ENCODE data around the gene JAKMIP1.
"Not testable (repeated sequence)": the region's sequence is repeated elsewhere in the genome, so short reads cannot be mapped to it uniquely, and the experiment has no call there.

The JAKMIP1 gene

GRCh38 chr4:6002492-6002833 is 197.9 kb downstream of the JAKMIP1 start:
- DNase-seq = no peak

DNA sequence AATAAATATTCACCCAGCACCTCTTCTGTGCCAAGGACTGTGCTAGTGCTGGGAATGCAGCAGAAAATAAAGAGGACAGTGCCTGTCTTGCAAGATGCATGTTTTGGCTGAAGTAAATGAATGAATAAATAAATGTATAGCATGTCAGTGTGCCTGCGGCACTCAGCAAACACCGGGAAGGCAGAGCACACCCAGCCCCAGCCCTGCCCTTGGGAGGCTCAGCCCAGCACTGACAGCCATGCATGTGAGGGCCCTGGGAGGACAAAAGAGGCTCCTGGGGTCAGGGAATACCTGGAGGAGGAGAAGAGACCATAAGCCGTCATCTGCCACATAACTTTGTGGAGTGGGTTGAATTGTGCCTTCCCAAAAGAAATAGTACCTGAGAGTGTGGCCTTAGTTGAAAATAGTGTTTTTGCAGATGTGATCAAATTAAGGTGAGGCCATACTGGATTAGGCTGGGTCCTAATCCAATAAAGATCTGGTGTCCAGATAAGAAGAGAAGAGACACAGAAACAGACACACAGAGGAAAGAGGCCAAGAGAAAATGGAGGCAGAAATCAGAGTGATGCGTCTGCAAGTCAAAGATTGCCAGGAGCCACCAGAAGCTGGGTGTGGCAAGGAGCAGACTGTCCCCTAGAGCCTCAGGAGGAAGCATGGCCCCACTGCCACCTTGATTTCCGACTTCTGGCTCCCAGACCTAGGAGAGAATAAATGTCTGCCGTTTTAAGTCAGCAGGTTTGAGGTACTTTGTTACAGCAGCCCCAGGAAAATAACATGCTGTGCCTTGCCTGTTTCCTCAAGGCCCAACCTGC is 198.5 kb downstream of the JAKMIP1 start:
- no peak for DNase-seq

- DNase-seq = no peak
These were observed 200.5 kb downstream of the JAKMIP1 start for GRCh38 chr4:5999830-6000365.

GRCh38 chr4:5999356-5999755 is 201.0 kb downstream of the JAKMIP1 start:
- no peak for DNase-seq

DNA sequence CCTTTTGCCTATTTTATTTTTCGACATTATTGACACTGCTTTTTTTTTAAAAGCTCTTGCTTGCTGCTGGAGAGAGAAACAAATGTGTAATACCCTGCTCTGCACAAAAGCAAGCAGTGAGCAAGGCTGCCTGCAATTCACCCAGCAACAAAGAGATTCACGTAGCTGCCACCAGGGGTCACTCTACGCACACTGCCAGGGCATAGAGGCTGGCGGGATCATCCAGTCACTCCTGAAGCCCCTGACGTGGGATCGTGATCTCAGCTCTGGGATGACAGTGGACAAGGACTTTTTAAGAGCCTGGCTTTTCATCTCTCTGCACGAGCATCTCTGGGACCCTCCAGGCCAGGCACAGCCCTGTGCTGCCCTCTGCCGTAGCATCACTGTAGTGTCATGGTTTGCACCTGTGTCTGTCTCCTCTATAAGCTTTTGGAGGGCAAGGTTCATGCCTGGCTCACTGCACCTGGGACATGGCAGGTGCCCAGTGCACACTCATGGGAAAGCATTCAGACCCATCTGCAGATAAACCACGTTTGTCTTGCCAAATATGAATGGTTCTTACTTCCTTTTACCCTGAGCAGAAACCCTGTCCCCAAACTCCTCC is 201.9 kb downstream of the JAKMIP1 start:
- DNase-seq = peak; percentile 46

DNA sequence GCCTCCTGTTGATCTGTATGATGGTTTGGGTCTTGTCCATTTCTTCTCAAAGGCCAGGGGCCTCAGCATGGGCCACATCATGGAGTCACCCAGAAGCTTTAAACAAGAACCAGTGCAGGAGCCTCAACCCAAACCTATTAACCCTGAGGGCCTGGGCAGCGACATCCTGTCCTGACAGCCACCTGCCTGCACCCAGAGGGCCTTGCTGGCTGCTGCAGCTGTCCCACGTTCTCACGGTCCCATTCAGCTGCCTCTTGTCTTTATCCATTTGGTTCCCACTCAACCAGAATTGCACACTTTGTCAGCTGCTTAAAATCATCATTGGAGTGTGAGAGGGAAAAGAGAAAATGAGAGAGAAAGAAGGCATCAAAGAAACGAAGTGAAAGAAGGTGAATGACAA is 203.7 kb downstream of the JAKMIP1 start:
- no peak for DNase-seq

GRCh38 chr4:5995901-5996623 is 204.3 kb downstream of the JAKMIP1 start:
- no peak for DNase-seq

DNA sequence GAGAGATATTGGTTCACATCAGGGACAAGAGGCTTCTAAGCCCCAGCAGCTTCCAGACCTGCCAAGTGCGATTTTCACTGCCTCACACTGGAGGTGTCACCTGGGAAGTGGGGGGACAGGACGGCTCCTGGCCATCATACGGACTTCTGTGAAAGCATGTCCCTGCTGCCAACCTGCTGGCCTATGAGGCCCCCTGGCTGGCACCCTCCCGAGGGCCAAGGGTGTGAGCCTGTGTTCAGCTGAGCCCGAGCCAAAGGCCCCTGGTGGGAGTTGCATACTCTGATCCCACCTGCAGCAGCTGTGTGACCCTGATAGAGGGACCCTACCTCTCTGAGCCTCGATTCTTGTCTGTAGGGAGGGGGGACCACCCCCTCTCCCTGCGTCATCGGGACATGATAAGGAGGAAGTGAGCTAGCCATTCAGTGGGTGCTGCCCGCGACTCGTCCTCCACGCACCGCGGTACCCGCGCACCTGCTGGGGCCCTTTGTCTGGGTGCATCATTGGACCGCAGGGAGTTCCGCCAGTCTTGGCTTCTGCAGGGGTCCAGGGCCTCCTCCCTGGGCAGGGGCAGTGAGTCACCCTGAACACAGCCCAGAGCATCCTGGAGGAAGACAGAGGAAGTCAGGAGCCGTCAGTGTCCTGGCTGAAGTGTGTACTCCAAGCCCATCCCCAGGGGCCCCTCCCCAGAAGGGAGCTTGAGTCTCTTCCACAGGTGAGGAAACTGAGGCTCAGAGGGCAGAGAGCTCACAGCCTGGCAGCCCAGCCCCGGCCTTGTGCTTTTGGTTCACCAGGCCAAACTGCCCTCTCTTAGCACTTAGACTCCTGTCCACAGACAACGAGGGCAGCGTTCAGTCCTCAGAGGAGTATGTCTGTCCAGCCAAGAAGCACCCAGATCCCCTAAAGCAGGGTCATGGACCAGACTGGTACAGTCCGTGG is 206.2 kb downstream of the JAKMIP1 start:
- DNase-seq = no peak

DNA sequence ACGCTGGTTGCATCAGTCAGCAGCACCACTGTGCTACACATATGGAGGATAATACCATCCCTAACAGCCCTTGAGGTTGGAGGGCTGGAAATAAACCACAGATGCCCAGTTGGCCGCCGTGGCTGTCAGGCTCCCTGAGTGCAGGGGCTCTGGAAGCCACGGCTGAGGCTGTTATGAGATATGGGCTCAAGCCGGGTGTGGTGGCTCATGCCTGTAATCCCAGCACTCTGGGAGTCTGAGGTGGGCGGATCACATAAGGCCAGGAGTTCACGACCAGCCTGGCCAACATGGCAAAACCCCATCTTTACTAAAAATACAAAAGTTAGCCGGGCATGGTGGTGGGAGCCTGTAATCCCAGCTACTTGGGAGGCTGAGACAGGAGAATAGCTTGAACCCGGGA is 207.0 kb downstream of the JAKMIP1 start:
- DNase-seq = not testable (repeated sequence)

DNA sequence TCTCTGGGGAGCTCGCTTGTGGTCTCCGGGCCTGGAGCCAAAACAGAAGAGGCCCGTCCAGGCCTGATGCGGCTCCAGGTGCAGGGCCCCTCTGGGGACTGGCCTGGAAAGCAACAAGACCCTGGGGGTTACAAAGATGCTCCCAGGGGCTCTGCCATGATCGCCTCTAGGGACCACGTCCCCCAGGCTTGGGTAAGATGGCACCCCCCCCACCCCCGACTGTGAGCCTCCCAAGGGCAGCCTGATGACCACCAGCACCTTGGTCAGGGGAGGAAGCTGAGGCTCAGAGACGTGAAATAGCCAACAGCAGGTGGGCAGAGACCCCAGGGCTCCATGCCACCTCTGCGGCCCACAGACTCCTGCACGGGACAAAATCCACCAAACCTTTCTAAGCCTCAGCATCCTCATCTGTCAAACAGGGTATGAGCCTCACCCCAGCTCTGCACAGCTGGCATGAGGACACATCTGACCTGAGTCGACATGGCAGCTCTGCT is 207.5 kb downstream of the JAKMIP1 start:
- no peak for DNase-seq

DNA sequence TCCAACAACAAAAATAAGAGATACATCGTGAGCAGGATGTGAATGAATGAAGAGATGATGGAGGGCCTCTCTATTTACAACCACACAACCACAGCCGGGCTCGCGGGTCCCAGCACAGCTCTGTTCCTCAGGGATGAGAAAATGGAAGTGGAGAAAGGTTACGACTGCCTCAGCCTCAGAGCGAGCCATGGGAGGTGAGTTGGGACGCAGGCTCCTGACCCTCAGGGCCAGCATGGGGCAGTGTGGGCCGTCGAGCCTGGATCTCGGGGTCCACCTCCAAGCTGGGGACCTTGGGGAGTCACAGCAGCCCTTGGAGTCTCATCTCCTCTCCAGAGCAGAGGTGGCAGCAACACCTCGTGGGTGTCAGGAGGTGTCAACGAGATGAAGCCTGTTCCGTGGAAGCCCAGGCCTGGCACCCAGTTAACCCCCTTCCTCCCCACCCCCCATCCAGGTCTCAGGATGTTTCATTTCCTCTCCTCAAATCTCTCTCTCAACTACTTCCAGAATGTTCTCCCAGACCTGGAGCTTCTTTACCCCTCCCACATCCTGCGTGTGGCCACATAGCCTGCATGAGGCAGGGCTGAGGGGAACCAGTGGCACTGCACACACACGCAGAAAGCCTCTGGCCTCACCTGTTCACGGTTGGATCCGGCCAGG is 208.1 kb downstream of the JAKMIP1 start:
- DNase-seq = no peak

DNA sequence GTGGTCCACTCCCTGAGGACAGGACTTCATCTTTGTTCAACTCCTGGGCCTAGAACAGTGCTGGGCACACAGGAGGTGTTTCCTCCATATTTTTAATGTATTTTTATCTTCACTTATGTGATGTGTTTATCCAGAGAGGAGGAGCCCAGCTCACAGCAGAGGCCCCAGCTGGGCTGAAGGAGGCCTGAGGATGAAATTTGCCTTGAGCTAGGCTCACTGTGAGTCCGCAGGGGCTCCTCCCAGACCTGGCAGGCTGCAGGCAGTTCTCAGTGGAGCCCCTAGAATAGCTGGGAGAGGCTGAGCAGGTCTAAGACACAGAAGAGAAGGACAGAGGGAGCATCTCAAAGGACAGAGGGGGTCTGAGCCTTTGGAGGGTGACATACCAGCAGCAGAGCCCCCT is 208.9 kb downstream of the JAKMIP1 start:
- no peak for DNase-seq

DNA sequence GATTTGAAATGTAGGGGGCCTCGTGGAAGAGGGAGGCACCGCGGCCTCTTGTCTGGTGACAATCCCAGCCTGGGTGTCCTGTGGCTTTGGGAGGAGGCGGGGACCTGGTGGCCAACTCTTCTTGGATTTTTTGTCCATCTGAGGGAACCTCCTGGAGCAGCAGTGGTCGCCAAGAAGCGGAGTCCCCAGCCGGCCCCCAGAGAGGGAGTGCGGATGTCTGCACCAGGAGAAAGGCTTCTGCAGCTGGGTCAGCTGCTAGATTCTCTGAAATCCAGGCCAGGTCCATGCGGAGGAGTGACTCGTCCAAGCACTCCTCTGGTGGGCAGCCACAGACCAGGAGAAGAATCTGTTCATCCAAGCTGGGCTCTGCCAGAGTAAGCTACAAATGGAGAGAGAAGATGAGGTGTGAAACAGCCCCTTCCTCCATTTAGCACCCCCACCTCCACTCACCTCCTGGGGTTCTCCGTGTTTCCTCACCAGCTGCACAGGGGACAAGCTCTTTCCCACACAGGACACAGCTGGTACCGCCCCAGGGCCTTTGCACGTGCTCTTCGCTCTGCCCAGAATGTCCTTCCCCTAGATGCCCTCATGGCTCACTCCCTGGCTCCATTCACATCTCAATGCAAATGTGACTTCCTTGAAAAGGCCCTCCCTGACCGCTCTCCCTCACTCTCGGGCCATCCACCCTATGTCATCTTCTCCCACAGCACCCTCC is 209.7 kb downstream of the JAKMIP1 start:
- no peak for DNase-seq

GRCh38 chr4:5989236-5990225 is 210.8 kb downstream of the JAKMIP1 start:
- no peak for DNase-seq

DNA sequence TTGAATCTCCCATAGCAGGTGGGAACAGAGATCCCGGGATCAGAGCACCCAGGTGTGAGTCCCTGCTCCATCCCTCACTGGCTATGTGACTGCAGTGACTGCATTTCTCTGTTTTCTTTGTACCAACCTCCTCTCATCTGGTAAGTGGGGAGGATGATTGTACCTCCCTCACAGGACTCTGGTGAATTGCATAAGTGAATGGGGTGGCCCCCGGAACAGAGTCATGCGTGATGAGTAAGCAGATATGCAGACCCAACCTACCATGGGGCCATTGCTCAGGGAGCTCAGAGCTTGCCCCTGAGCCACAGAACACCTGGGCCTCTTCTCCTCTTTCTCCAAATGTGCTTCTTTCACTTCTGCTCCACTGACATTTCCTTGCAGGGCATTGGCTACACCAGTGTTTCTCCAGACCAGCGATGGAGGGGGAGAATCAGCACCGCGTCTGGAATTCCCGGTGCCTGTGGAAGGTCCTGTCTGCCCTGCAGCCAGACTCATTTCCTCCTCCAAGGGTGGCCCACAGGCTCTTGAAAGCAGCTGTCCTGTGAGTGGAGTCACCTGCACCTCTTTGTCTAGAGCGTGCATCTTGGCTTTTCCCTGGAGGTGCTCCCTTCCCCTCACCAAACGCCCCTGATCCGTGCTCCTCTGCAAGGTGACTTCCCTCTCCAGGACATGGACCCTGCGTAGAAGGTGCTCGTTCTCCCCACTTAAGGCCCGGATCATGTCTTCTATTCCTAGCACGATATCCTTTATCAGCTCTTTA is 212.1 kb downstream of the JAKMIP1 start:
- DNase-seq = no peak

DNA sequence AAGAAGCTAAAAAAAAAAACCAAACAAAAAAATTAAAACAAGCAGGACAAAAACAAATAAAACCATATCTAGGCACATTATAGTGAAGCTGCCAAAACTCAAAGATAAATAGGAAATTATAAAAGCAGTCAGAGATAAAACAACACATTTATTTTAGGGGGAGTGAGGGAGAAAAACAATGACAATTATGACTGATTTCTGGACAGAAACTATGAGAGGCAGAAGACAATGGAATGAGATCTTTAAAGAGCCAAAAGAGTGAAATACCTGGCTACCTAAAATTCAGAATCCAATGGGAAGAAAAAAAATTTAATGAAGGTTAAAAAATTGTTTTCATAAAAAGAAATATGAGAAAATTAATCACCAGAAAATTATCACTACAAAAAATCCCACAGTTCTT is 215.5 kb downstream of the JAKMIP1 start:
- no peak for DNase-seq

DNA sequence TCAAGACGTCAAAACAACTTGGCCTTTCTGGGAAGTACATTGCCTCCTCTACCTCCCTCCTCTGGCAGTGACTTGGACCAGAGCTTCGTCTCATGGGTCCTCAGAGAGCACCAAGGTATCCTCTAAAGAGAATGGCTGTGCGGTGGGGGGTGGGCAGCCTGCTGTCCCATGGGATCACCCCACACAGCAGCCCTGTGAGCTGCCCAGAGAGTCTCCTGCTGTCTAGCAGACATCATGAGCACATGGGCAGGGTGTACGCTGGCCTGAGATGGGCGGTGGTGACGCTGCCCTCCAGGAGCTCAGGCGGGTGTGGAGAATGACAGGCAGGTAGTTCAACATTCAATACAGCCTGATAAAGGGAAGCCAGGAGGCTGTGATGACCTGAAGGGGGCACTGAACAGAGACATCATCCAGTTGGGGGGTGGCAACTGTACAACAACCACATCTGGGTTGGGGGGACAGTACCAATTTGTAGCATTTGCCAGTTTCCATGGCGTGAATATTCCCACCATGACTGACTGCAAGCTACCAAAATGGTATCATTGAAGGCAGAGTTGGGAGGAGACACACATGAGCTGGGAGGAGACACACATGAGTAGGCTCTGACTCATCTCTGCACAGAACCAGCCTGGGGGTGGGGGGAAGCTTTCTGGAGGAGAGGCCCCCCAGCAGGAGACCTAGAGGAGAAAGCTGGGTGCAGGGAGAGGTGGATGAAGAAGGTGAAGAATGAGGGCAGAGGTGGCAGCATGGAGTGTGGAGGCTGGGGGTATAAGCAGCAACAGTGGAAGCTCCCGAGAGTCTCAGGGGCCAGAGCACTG is 218.0 kb downstream of the JAKMIP1 start:
- no peak for DNase-seq

DNA sequence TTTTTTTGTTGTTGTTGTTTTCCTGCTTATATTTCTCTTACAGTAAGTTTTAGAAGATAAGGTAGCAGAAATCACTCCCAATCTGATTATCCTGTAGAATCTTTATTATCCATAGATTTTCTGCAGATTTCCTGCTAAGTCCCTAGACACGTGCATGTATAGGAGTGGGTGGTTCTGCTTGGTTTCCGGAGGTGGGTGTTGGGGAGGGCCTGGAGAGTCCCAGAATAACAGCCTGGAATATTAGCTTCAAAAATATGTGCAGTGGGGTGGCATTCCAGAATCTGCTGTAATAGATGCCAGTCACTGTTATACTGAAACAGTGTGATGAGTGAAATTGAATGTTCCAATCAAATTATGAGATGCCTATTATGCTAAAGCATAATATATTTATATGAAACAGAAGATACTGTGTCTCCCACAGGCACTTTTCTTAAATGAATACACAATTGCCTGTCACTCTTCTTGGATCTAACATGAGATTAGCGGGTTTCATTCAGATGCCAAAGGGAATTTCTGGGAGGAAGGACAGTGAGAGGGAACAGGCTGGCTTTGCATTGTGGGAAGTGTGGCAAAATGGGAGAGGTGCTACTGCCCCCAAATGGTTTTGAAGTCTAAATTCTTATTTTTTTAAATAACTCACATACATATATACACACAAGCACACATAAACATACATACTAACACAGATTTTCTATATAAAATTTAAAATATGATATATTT is 219.8 kb downstream of the JAKMIP1 start:
- no peak for DNase-seq
